ENCODE measurements around the gene EIF4G3. TPM values are rescaled to one million over a fixed set of nuclear protein-coding genes. Genes with fewer than 3 reads are reported as not detected.
A peak's percentile ranks its signal among the peaks of the same experiment; 100 is the strongest.

EIF4G3 gene
- total RNA-seq, 1 donor from 2014 or later = 39.3 TPM

DNA sequence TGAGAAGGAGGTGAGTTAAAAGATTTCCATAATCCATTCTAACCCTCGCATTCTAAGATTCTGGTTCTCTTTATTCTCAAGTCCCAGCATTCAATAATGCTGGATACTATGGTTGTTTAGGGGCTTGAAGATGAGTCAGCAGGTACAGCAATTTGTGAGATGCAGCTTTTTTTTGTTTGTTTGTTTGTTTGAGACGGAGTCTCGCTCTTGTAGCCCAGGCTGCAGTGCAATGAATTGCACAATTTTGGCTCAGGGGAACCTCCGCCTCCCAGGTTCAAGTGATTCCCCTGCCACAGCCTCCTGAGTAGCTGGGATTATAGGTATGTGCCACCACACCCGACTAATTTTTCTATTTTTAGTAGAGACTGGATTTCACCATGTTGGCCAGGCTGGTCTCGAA is 23.3 kb downstream of the EIF4G3 start:
- H3K27me3 ChIP-seq = no peaks in the 10 kb centered on the region
- no peaks in the 10 kb centered on the region for H3K9me3 ChIP-seq
- peaks cover 25% of the 10 kb centered on the region for H3K4me1 ChIP-seq
- DNase-seq (ENCODE audit: extremely low spot score in 2 of 2) = no peak
- H3K4me3 ChIP-seq = no peak overlapping the region
- TF ChIP-seq POLR2AphosphoS5 (IDR thresholded peaks at IDR 0.05; ENCODE audit: insufficient read depth in 1 of 2, low read depth in 1 of 2) = no peak
- TF ChIP-seq, protein P1, sequence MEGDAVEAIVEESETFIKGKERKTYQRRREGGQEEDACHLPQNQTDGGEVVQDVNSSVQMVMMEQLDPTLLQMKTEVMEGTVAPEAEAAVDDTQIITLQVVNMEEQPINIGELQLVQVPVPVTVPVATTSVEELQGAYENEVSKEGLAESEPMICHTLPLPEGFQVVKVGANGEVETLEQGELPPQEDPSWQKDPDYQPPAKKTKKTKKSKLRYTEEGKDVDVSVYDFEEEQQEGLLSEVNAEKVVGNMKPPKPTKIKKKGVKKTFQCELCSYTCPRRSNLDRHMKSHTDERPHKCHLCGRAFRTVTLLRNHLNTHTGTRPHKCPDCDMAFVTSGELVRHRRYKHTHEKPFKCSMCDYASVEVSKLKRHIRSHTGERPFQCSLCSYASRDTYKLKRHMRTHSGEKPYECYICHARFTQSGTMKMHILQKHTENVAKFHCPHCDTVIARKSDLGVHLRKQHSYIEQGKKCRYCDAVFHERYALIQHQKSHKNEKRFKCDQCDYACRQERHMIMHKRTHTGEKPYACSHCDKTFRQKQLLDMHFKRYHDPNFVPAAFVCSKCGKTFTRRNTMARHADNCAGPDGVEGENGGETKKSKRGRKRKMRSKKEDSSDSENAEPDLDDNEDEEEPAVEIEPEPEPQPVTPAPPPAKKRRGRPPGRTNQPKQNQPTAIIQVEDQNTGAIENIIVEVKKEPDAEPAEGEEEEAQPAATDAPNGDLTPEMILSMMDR (IDR thresholded peaks at IDR 0.05) = no peak
- TF ChIP-seq POLR2A (IDR thresholded peaks at IDR 0.05) = no peak
- no peak overlapping the region for H3K27ac ChIP-seq
- intact Hi-C loops (cut with DNase I) = no loop called here
- no peaks in the 10 kb centered on the region for H3K36me3 ChIP-seq

DNA sequence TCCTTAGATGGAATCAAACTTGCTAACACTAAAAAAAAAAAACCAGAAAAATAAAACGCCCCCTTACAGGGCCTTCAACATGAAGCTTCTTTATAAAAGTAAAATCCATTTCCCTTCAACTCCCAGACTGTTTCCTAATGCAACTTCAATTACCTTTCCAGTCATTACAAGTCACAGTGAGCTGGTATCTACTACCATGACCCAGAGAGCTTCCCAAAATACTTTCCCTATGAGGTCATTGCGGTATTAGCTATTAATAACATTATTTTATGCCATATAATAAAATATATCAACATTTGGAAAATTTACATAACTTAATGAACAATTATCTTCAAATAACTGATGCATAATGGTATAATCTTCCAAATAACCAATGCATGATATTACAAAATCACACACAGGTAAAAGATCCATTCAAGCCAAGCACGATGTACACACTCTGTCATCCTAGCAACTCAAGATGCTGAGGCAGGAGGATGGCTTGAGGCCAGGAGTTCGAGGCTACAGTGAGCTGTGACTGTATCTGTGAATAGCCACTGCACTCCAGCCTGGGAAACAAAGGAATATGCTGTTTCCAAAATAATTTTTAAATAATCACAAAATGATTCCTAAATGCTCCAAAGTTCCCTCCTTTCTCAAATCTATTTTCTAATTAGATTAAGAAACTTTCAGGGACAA is 24.1 kb downstream of the EIF4G3 start:
- H3K27ac ChIP-seq = no peak overlapping the region
- no peaks in the 10 kb centered on the region for H3K36me3 ChIP-seq
- no peaks in the 10 kb centered on the region for H3K9me3 ChIP-seq
- DNase-seq (ENCODE audit: extremely low spot score in 2 of 2) = no peak
- H3K4me3 ChIP-seq = no peak overlapping the region
- TF ChIP-seq, protein P1 (IDR thresholded peaks at IDR 0.05) = no peak
- no peak for TF ChIP-seq POLR2A (IDR thresholded peaks at IDR 0.05)
- peaks cover 25% of the 10 kb centered on the region for H3K4me1 ChIP-seq
- intact Hi-C loops (cut with DNase I) = no loop called here
- no peaks in the 10 kb centered on the region for H3K27me3 ChIP-seq

DNA sequence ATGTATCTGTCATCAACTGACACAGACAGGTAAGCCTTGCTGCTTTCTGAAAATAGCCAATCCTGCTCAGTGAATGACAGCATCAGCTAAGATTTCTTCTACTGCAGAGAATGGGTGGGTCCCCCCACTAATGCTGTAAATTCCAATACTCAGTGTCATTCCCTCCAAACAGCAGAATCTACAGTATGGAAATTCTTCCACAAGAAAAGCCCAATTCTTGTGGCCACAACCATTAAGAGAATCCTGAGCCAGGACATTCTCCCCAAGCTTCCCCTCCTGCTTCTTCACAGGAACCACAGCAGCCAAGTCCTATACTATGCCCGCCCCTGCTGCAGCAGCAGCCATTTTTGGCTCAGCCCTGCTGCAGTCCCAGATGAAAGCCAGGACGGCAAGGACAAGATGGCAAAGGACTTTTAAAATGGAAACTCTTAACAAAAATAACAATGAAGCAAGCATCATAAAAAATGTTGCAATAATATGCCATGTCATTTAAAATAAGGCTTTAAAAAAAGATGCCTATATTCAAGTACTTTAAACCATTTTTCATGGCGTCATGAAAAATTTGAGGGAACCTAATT is 26.8 kb downstream of the EIF4G3 start:
- Histone ChIP-seq H3K4me1 (peaks cover 25% of the 10 kb centered on the region), H3K4me3 (no peak overlapping the region), H3K36me3 (no peaks in the 10 kb centered on the region), H3K9me3 (no peaks in the 10 kb centered on the region), H3K27me3 (no peaks in the 10 kb centered on the region), H3K27ac (peak overlapping the region; percentile 67)
- intact Hi-C loops (cut with DNase I) = no loop called here
- no peak for TF ChIP-seq POLR2A (IDR thresholded peaks at IDR 0.05)
- TF ChIP-seq, protein P1 (IDR thresholded peaks at IDR 0.05) = no peak
- TF ChIP-seq POLR2AphosphoS5 (IDR thresholded peaks at IDR 0.05; ENCODE audit: insufficient read depth in 1 of 2, low read depth in 1 of 2) = no peak
- DNase-seq (ENCODE audit: extremely low spot score in 2 of 2) = no peak

DNA sequence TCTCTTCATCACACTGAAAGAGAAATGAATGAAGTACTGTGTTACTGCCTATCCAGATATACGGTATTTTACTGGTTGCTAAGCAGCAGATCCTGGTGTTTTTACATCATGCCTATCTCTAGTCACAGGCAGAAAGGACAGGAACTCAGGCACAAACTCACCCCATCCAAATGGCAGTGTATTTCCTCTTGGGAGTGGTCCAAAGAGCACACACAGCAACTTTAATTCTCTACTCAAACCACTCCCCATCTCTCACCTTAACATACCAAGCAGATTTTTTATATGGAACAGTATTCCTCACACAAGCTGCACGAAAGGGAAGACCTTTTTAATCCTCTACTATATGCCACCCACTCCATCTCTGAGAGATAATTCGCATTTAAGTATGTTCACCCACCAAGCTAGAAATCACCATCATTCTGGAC is 27.3 kb downstream of the EIF4G3 start:
- no peak for DNase-seq (ENCODE audit: extremely low spot score in 2 of 2)
- H3K4me1 ChIP-seq = peaks cover 25% of the 10 kb centered on the region
- no peaks in the 10 kb centered on the region for H3K9me3 ChIP-seq
- peak in 1 of 2 donors; percentile 18 for TF ChIP-seq POLR2AphosphoS5 (IDR thresholded peaks at IDR 0.05; ENCODE audit: insufficient read depth in 1 of 2, low read depth in 1 of 2)
- TF ChIP-seq, protein P1 (IDR thresholded peaks at IDR 0.05) = no peak
- no peak for TF ChIP-seq POLR2A (IDR thresholded peaks at IDR 0.05)
- H3K4me3 ChIP-seq = no peak overlapping the region
- peak overlapping the region; percentile 67 for H3K27ac ChIP-seq
- no peaks in the 10 kb centered on the region for H3K36me3 ChIP-seq
- no peaks in the 10 kb centered on the region for H3K27me3 ChIP-seq
- intact Hi-C loops (cut with DNase I) = no loop called here

DNA sequence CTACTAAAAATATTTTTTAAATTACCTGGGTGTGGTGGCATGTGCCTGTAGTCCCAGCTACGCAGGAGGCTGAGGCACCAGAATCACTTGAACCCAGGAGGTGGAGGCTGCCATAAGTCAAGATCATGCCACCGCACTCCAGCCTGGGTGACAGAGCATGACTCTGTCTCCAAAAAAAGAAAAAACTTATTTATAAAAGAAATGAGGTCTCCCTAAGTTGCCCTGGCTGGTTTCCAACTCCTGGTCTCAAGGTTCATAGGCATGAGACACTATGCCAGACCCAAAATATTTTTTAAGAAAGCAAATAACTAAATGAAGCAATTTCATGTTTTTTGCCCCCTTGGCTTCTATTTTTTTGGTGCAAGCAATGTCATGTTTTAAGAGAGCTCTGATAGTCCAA is 32.9 kb downstream of the EIF4G3 start:
- Histone ChIP-seq H3K27me3 (no peaks in the 10 kb centered on the region), H3K4me1 (peaks cover 16% of the 10 kb centered on the region), H3K36me3 (no peaks in the 10 kb centered on the region), H3K27ac (no peak overlapping the region), H3K4me3 (no peak overlapping the region), H3K9me3 (no peaks in the 10 kb centered on the region)
- intact Hi-C loops (cut with DNase I) = no loop called here
- DNase-seq (ENCODE audit: extremely low spot score in 2 of 2) = no peak
- TF ChIP-seq POLR2AphosphoS5 (IDR thresholded peaks at IDR 0.05; ENCODE audit: insufficient read depth in 1 of 2, low read depth in 1 of 2) (no peak), POLR2A (IDR thresholded peaks at IDR 0.05) (no peak)
- TF ChIP-seq, protein P1 (IDR thresholded peaks at IDR 0.05) = no peak
